ENCODE data around the gene ADAMTS4.
"Not testable (repeated sequence)": the region's sequence is repeated elsewhere in the genome, so short reads cannot be mapped to it uniquely, and the experiment has no call there.

Gene ADAMTS4, protein sequence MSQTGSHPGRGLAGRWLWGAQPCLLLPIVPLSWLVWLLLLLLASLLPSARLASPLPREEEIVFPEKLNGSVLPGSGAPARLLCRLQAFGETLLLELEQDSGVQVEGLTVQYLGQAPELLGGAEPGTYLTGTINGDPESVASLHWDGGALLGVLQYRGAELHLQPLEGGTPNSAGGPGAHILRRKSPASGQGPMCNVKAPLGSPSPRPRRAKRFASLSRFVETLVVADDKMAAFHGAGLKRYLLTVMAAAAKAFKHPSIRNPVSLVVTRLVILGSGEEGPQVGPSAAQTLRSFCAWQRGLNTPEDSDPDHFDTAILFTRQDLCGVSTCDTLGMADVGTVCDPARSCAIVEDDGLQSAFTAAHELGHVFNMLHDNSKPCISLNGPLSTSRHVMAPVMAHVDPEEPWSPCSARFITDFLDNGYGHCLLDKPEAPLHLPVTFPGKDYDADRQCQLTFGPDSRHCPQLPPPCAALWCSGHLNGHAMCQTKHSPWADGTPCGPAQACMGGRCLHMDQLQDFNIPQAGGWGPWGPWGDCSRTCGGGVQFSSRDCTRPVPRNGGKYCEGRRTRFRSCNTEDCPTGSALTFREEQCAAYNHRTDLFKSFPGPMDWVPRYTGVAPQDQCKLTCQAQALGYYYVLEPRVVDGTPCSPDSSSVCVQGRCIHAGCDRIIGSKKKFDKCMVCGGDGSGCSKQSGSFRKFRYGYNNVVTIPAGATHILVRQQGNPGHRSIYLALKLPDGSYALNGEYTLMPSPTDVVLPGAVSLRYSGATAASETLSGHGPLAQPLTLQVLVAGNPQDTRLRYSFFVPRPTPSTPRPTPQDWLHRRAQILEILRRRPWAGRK

DNA sequence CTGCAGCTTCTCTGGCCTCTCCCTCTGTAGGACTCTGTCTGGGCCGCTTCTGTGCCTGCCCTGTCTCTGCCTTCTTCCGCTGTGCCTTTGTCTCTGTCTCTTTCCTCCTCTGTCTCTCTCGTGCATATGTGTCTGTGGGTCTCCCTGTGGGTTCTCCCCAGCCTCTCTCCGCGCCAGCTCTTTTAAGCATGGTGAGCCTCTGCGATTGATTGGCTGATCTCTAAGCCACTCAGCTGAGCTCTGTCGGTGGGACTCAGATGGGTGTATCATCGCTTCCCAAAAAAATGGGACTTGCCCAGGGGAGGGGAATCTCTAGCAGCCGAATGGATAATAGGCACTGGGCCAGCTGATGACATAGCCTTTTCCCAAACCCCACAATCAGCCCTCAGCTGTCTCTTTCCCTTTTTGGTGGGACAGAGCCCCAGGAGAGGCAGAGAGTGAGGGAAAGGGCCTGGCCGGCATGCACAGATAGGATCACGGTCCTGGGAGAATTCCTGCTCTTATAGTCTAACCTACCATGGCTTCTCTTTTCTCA is at the start of gene ADAMTS4:
Gene ADAMTS4 (minus strand): TSS at position 158 of the 535 bp plus-strand sequence. CDS start 427 bp downstream, outside the sequence.
- DNase-seq (ENCODE audit: low read depth, low spot score) = no peak
- H3K27ac ChIP-seq = no peak within 1 kb of the TSS

DNA sequence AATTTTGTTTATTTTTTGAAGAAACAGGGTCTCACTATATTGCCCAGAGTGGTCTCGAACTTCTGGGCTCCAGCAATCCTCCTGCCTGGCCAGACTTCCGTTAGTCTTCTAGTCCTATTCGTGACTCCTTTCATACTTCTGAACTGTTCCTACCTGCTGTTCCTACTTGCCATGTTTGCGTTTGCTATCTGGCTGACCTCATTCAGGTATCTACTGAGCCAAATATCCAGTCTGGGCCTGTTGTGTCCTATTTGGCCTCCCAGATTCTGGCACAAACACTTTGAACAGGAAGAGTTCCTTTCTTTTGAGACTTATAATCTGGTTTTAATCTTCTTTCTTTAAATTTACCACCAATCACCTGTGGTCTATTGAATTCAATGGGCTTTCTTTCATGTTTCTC is 46.0 kb upstream of the ADAMTS4 start:
- DNase-seq (ENCODE audit: low read depth, low spot score) = peak; percentile 77
- H3K27ac ChIP-seq = peak overlapping the region; percentile 60

DNA sequence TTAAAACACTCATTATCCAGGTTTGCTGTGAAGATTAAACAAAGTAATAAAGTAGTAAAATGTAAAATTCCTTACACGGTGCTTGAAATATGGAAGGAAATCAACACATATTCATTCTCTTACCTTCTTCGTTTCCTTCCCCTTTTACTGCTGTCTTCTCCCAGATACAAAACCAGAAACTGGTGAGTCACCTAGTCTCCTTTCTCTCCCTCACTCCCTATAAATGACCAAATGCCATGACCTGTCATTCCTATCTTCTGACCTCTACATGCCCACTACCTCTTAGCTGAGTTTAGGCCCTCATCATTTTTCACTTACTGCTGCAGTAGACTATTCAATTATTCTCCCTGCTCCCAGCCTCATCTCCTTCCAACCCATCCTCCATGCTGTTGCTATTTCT is 43.5 kb upstream of the ADAMTS4 start:
- no peak for DNase-seq (ENCODE audit: low read depth, low spot score)
- H3K27ac ChIP-seq = no peak overlapping the region

DNA sequence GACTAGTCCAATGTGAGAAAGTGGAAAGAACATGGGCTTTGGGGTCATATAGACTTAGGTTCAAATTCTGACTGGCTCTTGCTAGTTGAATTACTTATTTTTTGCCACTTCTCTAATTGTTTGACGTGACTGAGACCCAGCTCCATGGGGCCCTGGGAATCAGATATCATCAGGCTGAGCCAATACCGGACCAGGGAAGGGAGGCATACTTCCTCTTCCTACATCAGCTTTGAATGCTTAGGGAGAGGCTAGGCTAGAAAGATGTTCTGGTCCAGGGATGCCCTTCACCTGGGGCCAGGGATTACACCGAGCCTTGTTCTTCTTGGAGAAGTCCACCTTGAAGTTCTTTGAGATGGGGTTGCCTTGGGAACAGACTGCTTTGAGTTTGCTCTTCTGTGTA is 42.8 kb upstream of the ADAMTS4 start:
- no peak overlapping the region for H3K27ac ChIP-seq
- DNase-seq (ENCODE audit: low read depth, low spot score) = no peak

DNA sequence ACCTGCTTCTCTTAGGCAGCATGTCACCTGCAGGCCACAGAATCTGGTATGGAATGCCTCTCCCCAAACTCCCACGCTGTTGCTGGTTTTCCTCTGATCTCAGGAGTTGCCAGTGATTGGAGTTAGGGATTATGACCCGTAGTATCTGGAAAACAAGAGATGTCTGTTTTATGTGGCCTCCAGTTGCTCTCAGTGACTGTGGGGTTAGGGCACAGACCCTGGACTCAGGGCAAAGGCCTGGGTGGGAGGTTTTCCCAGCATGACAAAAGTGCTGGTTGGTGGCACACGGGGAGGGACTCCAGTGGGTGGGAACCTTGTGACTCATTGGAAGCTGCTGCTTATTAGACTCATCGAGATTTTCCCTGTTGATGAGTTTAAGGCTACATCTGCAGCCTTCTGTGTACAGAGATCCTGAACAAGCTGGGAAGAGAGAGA is 39.2 kb upstream of the ADAMTS4 start, which contains the start of gene NR1I3:
Gene NR1I3 (minus strand): TSS at position 165 of the 435 bp plus-strand sequence. CDS start 1,638 bp downstream, outside the sequence.
- no peak within 1 kb of the TSS for H3K27ac ChIP-seq
- no peak for DNase-seq (ENCODE audit: low read depth, low spot score)

DNA sequence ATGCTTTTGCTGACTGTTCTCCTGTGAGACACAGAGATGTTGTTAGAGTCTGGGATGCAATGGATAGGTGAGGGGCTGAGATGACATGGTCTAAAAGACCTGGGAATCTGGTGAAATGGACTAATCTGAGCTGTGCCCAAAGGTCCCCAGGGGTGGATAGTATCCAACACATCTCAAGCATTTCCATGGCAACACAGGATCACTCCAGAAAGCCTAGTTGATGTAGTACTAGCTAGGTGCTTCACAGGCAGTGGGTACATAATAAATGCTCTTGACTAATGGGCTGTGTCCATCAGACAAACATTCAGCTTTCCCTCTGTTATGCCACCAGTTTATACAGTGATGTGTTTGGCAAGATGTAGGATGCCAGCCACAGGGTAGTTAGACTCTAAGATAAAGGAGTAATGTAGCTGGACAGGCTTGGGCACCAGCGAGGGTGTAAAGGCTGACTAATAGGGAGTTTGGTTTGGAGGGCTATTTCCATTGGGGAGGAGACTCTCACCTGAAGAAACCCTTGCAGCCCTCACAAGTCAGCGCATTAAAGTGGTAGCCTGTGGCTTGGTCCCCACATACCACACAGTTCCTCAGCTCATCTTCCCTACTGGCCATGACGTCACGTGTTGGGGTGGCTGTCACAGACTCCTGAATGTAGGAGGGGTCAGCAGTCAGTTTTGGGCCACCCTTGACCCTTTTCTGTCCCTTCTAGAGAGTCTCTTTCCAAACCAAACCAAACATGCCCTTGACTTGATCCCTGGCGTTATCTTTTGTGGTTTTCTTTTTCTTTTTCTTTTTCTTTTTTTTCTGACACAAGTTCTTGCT is 37.3 kb upstream of the ADAMTS4 start:
- DNase-seq (ENCODE audit: low read depth, low spot score) = no peak
- H3K27ac ChIP-seq = no peak overlapping the region

DNA sequence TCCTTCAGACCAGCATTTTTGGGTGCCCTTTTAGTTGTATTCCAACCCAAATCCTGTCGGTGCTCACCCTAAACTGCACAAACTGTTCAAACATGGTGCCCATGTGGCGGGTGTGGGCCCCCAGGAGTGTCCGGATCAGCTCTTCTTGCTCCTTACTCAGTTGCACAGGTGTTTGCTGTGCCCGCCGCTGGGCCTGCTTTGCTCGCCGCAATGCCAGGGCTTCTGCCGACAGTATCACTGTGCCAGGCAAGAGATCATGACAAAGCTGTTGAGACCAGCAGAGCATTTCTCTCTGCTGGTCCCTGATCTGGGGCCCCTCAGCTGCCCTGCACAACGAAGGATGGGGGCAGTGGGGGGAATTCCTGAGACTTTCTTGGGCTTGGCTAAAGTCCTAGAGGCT is 34.2 kb upstream of the ADAMTS4 start:
- H3K27ac ChIP-seq = no peak overlapping the region
- DNase-seq (ENCODE audit: low read depth, low spot score) = no peak

DNA sequence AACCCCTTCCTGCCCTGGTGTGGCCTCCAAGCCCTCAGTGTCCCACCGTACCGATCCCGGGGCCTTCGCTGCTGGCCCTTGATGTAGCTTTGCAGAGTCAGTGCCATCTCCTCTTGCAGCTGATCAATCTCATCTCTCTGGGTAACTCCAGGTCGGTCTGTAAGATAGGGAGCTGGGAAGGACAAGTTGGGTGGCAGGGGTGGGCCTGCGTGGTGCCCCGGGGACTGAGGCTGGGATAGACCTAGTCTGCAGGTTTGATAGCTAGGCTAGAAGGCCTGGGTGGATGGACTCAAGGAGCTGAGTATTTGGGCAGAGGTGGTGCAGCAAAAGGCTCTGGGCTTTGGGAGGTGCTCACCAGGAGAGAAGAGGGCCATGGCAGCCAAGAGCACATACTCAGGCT is 31.9 kb upstream of the ADAMTS4 start:
- H3K27ac ChIP-seq = no peak overlapping the region
- no peak for DNase-seq (ENCODE audit: low read depth, low spot score)

DNA sequence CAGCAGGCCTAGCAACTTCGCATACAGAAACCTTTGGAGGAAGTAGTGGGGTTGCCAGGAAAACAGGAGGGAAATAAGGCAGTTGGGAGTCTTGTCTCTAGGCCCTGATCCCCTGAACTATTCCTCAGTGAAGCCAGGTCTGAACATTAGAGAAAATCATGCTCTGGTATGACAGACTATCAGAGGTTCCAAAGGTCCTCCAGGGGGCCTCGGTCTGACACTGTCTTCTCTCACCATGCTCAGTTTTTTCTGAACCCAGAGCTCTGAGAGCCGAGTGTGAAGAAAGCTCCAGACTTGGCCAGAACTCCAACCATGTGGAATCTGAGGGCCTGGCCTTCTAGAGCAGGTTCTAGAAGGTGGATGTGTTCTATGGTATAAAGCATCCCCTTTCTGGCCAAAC is 31.0 kb upstream of the ADAMTS4 start:
- H3K27ac ChIP-seq = no peak overlapping the region
- no peak for DNase-seq (ENCODE audit: low read depth, low spot score)

DNA sequence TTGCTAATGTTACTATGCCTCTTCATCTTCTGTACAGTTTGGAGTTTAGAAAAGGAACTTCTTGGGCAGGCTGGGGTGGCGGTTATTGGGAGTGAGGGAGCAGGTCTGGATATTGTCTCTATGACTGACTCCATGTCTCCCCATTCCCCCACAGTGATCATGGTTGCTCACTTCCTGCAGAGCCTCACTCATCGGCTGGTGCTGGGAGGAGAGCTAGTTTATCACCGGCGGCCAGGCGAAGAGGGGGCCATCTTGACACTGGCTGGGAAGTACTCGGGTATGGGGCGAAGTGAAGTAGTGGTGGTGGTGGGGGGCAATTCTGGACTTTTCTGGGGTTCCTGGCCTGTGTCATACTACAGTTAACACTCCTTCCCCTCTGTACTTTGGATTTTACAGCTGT is 29.2 kb upstream of the ADAMTS4 start:
- DNase-seq (ENCODE audit: low read depth, low spot score) = no peak
- H3K27ac ChIP-seq = peak overlapping the region; percentile 54

DNA sequence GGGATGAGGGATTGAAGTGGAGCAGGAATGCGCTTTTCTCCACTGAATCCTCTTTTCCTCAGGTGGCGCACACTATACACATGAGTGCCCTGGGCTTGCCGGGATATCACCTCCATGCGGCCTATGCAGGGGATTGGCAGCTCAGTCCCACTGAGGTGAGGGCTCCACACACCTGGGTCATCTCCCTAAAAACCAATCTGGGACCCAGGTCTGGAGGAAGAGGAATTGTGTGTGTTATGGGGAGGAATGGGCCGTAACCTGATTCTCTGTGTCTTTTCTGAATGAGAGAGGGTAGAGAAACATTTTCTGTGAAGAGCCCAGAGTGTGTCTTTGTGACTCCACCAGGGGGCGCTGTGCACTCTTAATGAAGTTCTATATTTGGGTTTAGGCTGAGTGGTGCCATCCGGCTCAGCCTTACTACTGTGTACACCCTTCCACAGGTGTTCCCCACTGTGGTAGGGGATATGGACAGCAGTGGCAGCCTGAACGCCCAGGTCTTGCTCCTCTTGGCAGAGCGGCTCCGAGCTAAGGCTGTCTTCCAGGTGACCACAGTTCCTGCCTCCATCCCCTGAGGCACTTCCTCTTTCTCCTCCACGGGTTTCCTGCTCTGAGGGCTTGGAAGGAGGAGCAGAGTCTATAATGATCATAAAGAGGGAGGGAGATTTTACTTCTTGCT is 28.5 kb upstream of the ADAMTS4 start:
- DNase-seq (ENCODE audit: low read depth, low spot score) = peak; percentile 24
- H3K27ac ChIP-seq = peak overlapping the region; percentile 54

DNA sequence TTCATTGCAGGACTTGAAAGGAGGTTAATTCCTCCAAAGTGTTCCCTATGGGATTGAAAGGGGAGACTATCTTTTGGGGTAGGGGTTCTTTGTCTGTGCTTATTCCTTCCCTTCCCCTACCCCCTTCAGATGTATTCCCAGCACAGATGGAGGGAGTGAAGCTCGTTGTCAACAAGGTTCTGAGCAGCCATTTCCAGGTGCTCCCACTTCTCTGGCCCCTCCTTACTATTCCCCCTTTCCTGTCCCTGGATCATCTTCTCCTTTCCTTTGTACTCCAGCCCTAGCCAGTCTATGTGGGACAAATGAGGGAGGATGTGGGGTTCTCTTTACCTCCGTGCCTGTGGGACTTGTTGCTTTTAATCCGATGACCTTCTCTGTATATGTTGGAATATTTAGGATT is 27.9 kb upstream of the ADAMTS4 start:
- H3K27ac ChIP-seq = peak overlapping the region; percentile 54
- no peak for DNase-seq (ENCODE audit: low read depth, low spot score)

DNA sequence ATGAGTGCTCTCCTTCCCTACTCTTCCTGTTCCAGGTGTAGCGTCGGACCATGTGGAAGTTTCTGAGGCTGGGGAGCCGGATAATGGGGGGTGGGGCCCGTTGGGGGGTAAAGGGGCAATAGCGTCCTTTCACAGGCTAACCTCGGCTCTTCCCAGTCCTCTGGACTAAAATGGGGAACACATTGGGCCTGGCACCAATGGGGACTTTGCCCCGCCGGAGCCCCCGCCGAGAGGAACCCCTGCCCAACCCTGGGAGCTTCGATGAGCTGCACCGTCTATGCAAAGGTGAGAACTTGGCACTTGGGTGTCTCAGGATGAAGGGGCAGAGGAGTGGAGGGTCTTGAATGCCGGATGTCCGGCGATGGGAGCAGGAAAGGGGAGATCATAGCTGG is 27.5 kb upstream of the ADAMTS4 start:
- no peak for DNase-seq (ENCODE audit: low read depth, low spot score)
- peak overlapping the region; percentile 54 for H3K27ac ChIP-seq

DNA sequence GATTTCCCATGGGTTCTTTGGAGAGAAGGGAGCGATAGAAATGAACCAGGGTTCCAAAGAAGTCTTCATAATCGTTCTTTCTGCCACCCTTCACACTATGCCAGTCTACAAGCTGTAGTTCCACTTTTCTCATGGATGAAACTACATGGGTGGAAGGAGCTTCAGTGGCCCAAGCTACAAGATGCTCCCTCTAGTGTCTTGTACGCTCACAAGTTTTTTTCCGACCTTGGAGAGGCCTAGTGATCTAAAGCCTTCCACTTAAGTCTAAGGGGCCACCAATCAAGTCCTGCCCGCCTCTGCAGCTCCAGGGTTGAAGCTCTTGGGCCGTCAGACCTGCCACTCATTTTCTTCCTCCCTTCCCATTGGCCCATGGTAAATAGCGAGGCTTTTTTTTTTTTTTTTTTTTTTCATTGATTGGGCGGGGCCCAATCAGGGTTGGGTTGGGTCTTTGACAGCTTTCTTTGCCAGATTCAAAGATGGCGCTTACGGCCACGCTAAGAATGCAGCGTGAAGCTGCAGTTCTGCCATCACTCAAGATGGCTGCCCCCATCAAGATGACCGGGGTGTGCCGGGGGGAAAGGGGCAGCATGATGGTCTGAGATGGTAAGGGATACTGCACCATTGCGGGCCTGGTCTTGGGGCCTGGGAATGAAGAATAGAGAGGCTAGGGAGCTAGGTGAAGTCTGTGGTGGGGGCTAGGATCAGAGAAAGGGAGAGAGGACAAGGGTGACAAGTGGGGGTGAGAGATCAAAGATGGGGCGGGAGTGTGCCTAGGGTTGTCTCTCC is 26.9 kb upstream of the ADAMTS4 start, which contains the start of gene TOMM40L:
Gene TOMM40L (plus strand): TSS at position 527 of the 786 bp plus-strand sequence. CDS start 430 bp downstream, outside the sequence.
- peak; percentile 97 for DNase-seq (ENCODE audit: low read depth, low spot score)
- peak within 1 kb of the TSS; percentile 54 for H3K27ac ChIP-seq

DNA sequence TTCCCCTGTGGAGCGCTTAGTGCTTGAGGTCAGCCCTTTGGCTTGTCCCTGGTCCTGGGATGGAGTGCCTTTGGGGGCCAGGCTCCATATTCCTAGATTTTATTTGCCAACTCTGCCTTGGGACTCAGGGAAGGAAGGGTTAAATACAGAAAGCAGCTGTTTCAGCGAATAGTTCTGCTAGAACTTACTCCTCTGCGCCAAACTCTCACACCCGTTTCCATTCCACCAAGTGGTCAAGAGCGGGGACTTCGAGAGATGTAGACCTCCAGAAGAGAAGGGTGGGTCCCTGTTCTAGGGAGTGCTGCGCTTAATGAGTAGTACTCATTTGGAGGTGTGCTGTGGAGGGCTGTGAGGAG is 26.3 kb upstream of the ADAMTS4 start:
- DNase-seq (ENCODE audit: low read depth, low spot score) = no peak
- no peak overlapping the region for H3K27ac ChIP-seq

DNA sequence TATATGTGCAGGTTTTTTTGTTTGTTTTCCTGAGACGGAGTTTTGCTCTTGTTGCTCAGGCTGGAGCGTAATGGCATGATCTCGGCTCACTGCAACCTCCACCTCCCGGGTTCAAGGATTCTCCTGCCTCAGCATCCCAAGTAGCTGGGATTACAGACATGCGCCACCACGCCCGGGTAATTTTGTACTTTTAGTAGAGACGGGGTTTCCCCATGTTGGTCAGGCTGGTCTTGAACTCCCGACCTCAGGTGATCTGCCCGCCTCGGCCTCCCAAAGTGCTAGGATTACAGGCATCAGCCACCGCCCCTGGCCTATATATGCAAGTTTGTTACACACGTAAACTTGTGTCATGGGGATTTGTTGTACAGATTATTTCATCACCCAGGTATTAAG is 25.8 kb upstream of the ADAMTS4 start:
- not testable (repeated sequence) for DNase-seq (ENCODE audit: low read depth, low spot score); H3K27ac ChIP-seq

DNA sequence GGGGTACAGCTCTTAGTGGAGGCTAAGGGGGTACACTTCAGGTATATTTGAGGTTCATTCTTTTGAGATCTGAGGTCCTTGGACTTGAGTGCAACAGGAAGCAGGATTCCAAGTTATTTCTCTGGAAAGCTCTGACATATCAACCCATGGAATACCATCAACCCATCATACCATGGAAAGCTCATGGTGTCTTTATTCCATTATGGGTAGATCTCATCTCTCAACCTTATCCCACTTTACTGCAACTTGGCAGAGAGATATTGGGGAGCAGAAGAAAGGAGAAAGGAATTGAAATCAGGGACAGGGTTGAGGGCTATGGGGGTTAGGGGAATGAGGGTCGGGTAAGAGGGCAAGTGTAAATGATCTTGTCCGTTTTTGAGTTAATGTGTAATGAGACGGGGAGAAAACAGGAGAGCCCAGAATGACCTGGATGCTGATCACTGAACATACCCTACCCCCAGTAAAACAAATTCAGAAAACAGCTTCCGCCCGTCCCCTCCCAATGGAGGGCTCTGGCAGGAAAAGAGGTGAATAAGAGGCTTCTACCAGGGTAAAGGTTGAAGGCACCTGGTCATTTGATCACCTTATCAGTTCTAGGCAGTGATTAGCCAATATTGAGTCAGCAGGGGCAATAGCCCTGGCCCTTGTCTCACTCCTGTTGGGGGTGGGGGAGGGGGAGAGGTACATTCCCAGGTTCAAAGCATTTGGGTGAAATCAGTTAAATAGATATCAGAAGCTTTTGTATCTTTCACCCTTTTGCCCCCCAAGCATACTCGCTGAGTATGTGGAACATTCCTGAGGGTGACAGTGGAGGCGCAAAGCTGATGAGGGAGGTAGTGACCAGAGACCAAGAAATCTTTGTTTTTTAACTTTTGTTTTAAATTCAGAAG is 25.2 kb upstream of the ADAMTS4 start:
- no peak for DNase-seq (ENCODE audit: low read depth, low spot score)
- H3K27ac ChIP-seq = no peak overlapping the region

All from epithelial cell of prostate (primary cell).